Liver (tissue), 9 donors: Measurements from ENCODE around the gene MDC1. TPM values are rescaled to one million over a fixed set of nuclear protein-coding genes. Genes with fewer than 3 reads are reported as not detected.

Source experiments
- DNase-seq: peaks from one replicate; pipeline ENCODE4 v3.0.0-alpha.2; 2017; ENCODE audit warnings: low spot score
- H3K27ac ChIP-seq, 2 donors: one replicate each; pipeline ENCODE4 v1.7.0; 2013; ENCODE audit warnings: inconsistent platforms in 2 of 2, low read length in 2 of 2, control low read depth in 1 of 2, low read depth in 1 of 2, mild to moderate bottlenecking in 1 of 2
- H3K27me3 ChIP-seq, 4 donors: one replicate each; pipeline versions ENCODE4 v1.6.1 to v1.7.0; 2013; ENCODE audit warnings: low read length in 3 of 4, inconsistent platforms in 1 of 4, mild to moderate bottlenecking in 1 of 4, moderate library complexity in 1 of 4; ENCODE audit not compliant: control insufficient read depth in 4 of 4, insufficient read depth in 4 of 4
- H3K36me3 ChIP-seq, 4 donors: one replicate each; pipeline versions ENCODE4 v1.6.1 to v1.7.0; 2013; ENCODE audit warnings: low read length in 3 of 4, mild to moderate bottlenecking in 3 of 4, low read depth in 1 of 4, moderate library complexity in 1 of 4; ENCODE audit not compliant: control insufficient read depth in 4 of 4, insufficient read depth in 3 of 4
- H3K4me1 ChIP-seq, 4 donors: one replicate each; pipeline versions ENCODE4 v1.6.1 to v1.7.0; 2013; ENCODE audit warnings: low read length in 3 of 4, mild to moderate bottlenecking in 3 of 4, moderate library complexity in 1 of 4; ENCODE audit not compliant: control insufficient read depth in 4 of 4, insufficient read depth in 4 of 4
- H3K4me3 ChIP-seq, 3 donors: one replicate each; pipeline versions ENCODE4 v1.6.1 to v1.7.0; 2013; ENCODE audit warnings: low read length in 3 of 3, control low read depth in 1 of 3, low read depth in 1 of 3, mild to moderate bottlenecking in 1 of 3
- H3K9ac ChIP-seq, 2 donors: one replicate each; pipeline ENCODE4 v1.7.0; 2013; ENCODE audit warnings: low read length in 2 of 2, mild to moderate bottlenecking in 2 of 2, moderate library complexity in 2 of 2, control low read depth in 1 of 2, low read depth in 1 of 2
- H3K9me3 ChIP-seq, 4 donors: one replicate each; pipeline versions ENCODE4 v1.6.1 to v1.7.0; 2013; ENCODE audit warnings: low read length in 3 of 4; ENCODE audit not compliant: control insufficient read depth in 4 of 4
- ATF3 ChIP-seq: IDR thresholded peaks from 2 replicates; pipeline ENCODE4 v1.6.1; 2016; ENCODE audit warnings: antibody characterized with exemption
- EGR1 ChIP-seq, 2 donors: IDR thresholded peaks; 2 replicates each; pipeline ENCODE4 v1.6.1; 2016 to 2018; ENCODE audit warnings: antibody characterized with exemption in 2 of 2, low read depth in 2 of 2
- GABPA ChIP-seq, 2 donors: IDR thresholded peaks in 1 of 2; conservative IDR thresholded peaks in 1 of 2; 2 replicates each; pipeline ENCODE4 v1.6.1; 2016; ENCODE audit warnings: antibody characterized with exemption in 2 of 2, mild to moderate bottlenecking in 1 of 2, moderate library complexity in 1 of 2
- HNF4A ChIP-seq, 2 donors: conservative IDR thresholded peaks; 2 replicates each; pipeline ENCODE4 v1.6.1; 2016; ENCODE audit warnings: antibody characterized with exemption in 2 of 2, mild to moderate bottlenecking in 2 of 2
- MAX ChIP-seq: IDR thresholded peaks from 2 replicates; pipeline ENCODE4 v1.6.1; 2016; ENCODE audit warnings: antibody characterized with exemption
- NR2F2 ChIP-seq: IDR thresholded peaks from 2 replicates; pipeline ENCODE4 v1.6.1; 2016; ENCODE audit warnings: antibody characterized with exemption
- RAD21 ChIP-seq, 2 donors: IDR thresholded peaks; 2 replicates each; pipeline ENCODE4 v1.6.1; 2016; ENCODE audit warnings: antibody characterized with exemption in 2 of 2, mild to moderate bottlenecking in 2 of 2
- REST ChIP-seq: IDR thresholded peaks from 2 replicates; pipeline ENCODE4 v1.6.1; 2016; ENCODE audit warnings: antibody characterized with exemption, mild to moderate bottlenecking
- RXRA ChIP-seq, 2 donors: IDR thresholded peaks; 2 replicates each; pipeline ENCODE4 v1.6.1; 2017 to 2018; ENCODE audit warnings: antibody characterized with exemption in 2 of 2, mild to moderate bottlenecking in 1 of 2
- SP1 ChIP-seq: IDR thresholded peaks from 2 replicates; pipeline ENCODE4 v1.6.1; 2018; ENCODE audit warnings: antibody characterized with exemption, mild to moderate bottlenecking
- YY1 ChIP-seq: IDR thresholded peaks from 2 replicates; pipeline ENCODE4 v1.6.1; 2016; ENCODE audit warnings: antibody characterized with exemption, mild to moderate bottlenecking
- ZBTB33 ChIP-seq: IDR thresholded peaks from 2 replicates; pipeline ENCODE4 v1.6.1; 2016; ENCODE audit warnings: antibody characterized with exemption
- WGBS: extraction: QIAGEN DNeasy Blood & Tissue Kit; methylation state at CpG from one replicate; pipeline ENCODE4 v1.1.7; 2013; 5-methylcytosine and 5-hydroxymethylcytosine counted together
- polyA plus RNA-seq, 2 donors: library from polyadenylated mRNA; stranded (reverse) in 1 of 2; unstranded in 1 of 2; fragments of 200-250 nt in 1 of 2; fragments of >200 nt in 1 of 2; fragmentation: Nextera tagmentation in 1 of 2; extraction: Ambion mirVana in 1 of 2; gene quantifications; one replicate each; pipeline versions ENCODE4 v1.2.1 to v1.2.3, GENCODE V29; 2013 to 2015
- total RNA-seq, 2 donors: library from RNA; depleted of rRNA; stranded (reverse); fragments of >200 nt; gene quantifications; one replicate each; pipeline ENCODE4 v1.2.3, GENCODE V29; 2014
- TF ChIP-seq, protein P1 (sequence below): fragments of 150-350 bp; IDR thresholded peaks from 2 replicates; pipeline ENCODE4 v1.5.1; 2017; ENCODE audit warnings: improper control_type of control experiment, low read depth, low read length; ENCODE audit not compliant: missing input control
- donor health status: healthy.
- donor health status: healthy.
- donor health status: healthy.
- donor health status: healthy.
- donor health status: healthy.

MDC1 gene
- total and polyA plus RNA-seq, 4 donors = 5.9 to 15.5 (median 8.4) TPM

DNA sequence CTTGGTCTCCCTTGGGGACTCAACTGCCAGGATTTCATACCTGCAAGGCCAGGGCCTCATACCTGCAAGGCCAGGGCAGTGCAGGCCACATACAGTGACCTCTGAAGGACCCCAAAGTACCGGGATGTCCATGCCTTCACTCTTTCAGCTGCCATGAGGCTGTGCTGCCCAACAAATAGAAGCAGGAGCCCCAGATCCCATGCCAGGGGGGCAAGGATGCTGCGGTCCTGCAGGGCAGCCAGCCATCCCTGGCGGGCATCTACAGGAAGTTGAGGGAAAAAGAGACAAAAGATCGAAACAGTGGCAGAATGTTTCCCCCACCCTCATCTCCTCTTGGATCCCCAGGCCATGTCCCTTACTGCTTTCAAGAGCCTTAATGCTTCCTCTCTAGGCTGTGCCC, 27.1 kb downstream of the MDC1 start (continued):
- TF ChIP-seq, protein P1, sequence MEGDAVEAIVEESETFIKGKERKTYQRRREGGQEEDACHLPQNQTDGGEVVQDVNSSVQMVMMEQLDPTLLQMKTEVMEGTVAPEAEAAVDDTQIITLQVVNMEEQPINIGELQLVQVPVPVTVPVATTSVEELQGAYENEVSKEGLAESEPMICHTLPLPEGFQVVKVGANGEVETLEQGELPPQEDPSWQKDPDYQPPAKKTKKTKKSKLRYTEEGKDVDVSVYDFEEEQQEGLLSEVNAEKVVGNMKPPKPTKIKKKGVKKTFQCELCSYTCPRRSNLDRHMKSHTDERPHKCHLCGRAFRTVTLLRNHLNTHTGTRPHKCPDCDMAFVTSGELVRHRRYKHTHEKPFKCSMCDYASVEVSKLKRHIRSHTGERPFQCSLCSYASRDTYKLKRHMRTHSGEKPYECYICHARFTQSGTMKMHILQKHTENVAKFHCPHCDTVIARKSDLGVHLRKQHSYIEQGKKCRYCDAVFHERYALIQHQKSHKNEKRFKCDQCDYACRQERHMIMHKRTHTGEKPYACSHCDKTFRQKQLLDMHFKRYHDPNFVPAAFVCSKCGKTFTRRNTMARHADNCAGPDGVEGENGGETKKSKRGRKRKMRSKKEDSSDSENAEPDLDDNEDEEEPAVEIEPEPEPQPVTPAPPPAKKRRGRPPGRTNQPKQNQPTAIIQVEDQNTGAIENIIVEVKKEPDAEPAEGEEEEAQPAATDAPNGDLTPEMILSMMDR = no peak
- no peak for TF ChIP-seq NR2F2
- TF ChIP-seq RAD21 (IDR thresholded peaks at IDR 0.05) = no peak

DNA sequence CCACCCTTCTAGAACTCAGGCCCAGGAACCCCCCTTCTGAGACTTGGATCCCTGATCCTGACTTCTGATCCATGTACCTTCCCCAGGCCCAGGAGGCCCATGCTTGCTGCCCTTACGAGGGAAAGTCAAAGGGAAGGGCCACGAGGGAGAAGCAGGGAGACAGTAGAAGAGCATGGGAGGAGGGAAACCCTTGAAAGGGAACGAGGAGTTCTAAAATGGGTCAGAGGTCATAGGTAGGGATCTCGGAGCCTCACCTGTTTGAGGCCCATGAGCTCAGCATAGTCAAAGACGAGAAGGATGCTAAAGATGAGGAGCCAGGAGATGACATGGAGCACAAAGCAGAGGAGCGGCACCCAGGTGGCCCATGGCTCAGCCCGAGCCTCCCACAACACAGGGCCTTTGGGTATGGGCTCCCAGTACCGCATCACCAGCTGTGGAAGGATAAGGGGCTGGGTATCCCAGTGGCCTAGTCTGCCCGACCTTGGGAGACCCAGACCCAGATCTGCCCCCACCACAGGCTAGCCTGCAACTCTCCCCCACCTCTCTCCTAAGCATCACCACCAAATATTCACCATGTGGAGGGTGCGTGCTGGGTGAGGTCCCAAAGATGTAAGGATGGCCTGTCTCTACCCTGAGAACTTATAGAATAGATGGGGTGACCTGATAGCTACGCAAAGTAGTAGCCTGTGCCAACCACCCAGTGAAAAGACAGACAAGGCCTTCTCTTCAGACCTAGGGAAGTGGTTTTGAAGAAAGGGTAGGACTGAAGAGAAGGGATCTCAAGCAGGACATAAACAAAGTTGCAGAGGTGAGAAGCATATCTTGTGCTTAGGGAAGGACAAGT, 27.8 kb downstream of the MDC1 start:
- H3K9ac ChIP-seq = no peak overlapping the region
- H3K4me3 ChIP-seq = no peak overlapping the region

More for the DNA sequence above, 27.8 kb downstream of the MDC1 start:
- H3K9me3 ChIP-seq = no peaks in the 10 kb centered on the region
- 89% methylated on average over 11 of the region's 11 CpGs for WGBS
- TF ChIP-seq GABPA (IDR thresholded peaks at IDR 0.05 in 1 of 2, conservative IDR thresholded peaks at IDR 0.05 in 1 of 2) (no peak), MAX (no peak), SP1 (no peak), HNF4A (conservative IDR thresholded peaks at IDR 0.05) (no peak), ATF3 (no peak), ZBTB33 (no peak), RXRA (IDR thresholded peaks at IDR 0.05) (no peak), NR2F2 (no peak), YY1 (no peak), EGR1 (IDR thresholded peaks at IDR 0.05; ENCODE audit: low read depth in 2 of 2) (no peak), REST (no peak), RAD21 (IDR thresholded peaks at IDR 0.05) (no peak)
- TF ChIP-seq, protein P1 = no peak
- peaks cover 20 to 57% (median 42%) of the 10 kb centered on the region in 4 donors for H3K4me1 ChIP-seq
- no peak for DNase-seq
- no peaks in the 10 kb centered on the region for H3K36me3 ChIP-seq
- no peaks in the 10 kb centered on the region for H3K27me3 ChIP-seq
- H3K27ac ChIP-seq = no peak overlapping the region
